CD8-positive, alpha-beta memory T cell (primary cell): Measurements from ENCODE around the gene RSKR. TPM values are rescaled to one million over a fixed set of nuclear protein-coding genes. Genes with fewer than 3 reads are reported as not detected.
A peak's percentile ranks its signal among the peaks of the same experiment; 100 is the strongest.
"Not testable (repeated sequence)": the region's sequence is repeated elsewhere in the genome, so short reads cannot be mapped to it uniquely, and the experiment has no call there.

Experiments used
- CTCF ChIA-PET: fragments of 350-600 bp; sonication (Branson Sonifier 250); formaldehyde crosslinking; loops from one replicate; lab custom pipeline; 2021; ENCODE audit warnings: antibody characterized with exemption; lab: Charles Lee
- POLR2A ChIA-PET: fragments of 350-600 bp; sonication (Branson Sonifier 250); formaldehyde crosslinking; loops from one replicate; lab custom pipeline; 2021; ENCODE audit warnings: antibody characterized with exemption; lab: Charles Lee
- DNase-seq, 5 donors: peaks; one replicate each; pipeline versions ENCODE4 v3.0.0 to v3.0.0-alpha.2; 2020 to 2022; ENCODE audit warnings: mixed read lengths in 1 of 5
- H3K27ac ChIP-seq: one replicate; pipeline ENCODE4 v1.7.0; 2013; ENCODE audit warnings: low read depth, mild to moderate bottlenecking, low read length, moderate library complexity
- H3K27me3 ChIP-seq: 2 replicates; pipeline ENCODE4 v1.7.0; 2013; ENCODE audit warnings: low read length, mild to moderate bottlenecking; ENCODE audit not compliant: insufficient read depth, poor library complexity, severe bottlenecking
- H3K36me3 ChIP-seq: 2 replicates; pipeline ENCODE4 v1.7.0; 2013; ENCODE audit warnings: mild to moderate bottlenecking, low read length, moderate library complexity; ENCODE audit not compliant: insufficient read depth
- H3K4me1 ChIP-seq: 2 replicates; pipeline ENCODE4 v1.7.0; 2013; ENCODE audit warnings: mild to moderate bottlenecking, low read length, moderate library complexity; ENCODE audit not compliant: insufficient read depth
- H3K4me3 ChIP-seq: 2 replicates; pipeline ENCODE4 v1.7.0; 2013; ENCODE audit warnings: mild to moderate bottlenecking, low read length
- H3K9me3 ChIP-seq: 2 replicates; pipeline ENCODE4 v1.7.0; 2013; ENCODE audit warnings: mild to moderate bottlenecking, low read length
- H3K27ac Mint-ChIP-seq, 8 donors: one replicate each; pipeline ENCODE4 v1.8.0; 2020 to 2021; ENCODE audit warnings: mixed read lengths in 8 of 8, mild to moderate bottlenecking in 6 of 8, inconsistent platforms in 3 of 8, moderate library complexity in 3 of 8
- H3K27me3 Mint-ChIP-seq, 2 donors: one replicate each; pipeline ENCODE4 v1.8.0; 2020 to 2021; ENCODE audit warnings: mixed read lengths in 2 of 2, mild to moderate bottlenecking in 1 of 2, moderate library complexity in 1 of 2
- H3K36me3 Mint-ChIP-seq, 3 donors: one replicate each; pipeline ENCODE4 v1.8.0; 2020 to 2021; ENCODE audit warnings: mixed read lengths in 3 of 3, inconsistent platforms in 1 of 3, mild to moderate bottlenecking in 1 of 3
- H3K4me1 Mint-ChIP-seq, 3 donors: one replicate each; pipeline ENCODE4 v1.8.0; 2020 to 2021; ENCODE audit warnings: mixed read lengths in 3 of 3, inconsistent platforms in 1 of 3, mild to moderate bottlenecking in 1 of 3
- H3K4me3 Mint-ChIP-seq, 7 donors: one replicate each; pipeline ENCODE4 v1.8.0; 2020 to 2021; ENCODE audit warnings: mixed read lengths in 7 of 7, mild to moderate bottlenecking in 6 of 7, moderate library complexity in 4 of 7, inconsistent platforms in 2 of 7
- H3K9me3 Mint-ChIP-seq, 5 donors: one replicate each; pipeline ENCODE4 v1.8.0; 2020 to 2022; ENCODE audit warnings: mixed read lengths in 5 of 5, mild to moderate bottlenecking in 3 of 5, moderate library complexity in 2 of 5, inconsistent platforms in 1 of 5
- polyA plus RNA-seq: library from polyadenylated mRNA; unstranded; fragments of 300-500 nt; fragmentation: Illumina TruSeq; gene quantifications from one replicate; pipeline ENCODE4 v1.2.3, GENCODE V29; 2021
- total RNA-seq, 2 experiments: library from RNA; stranded (reverse); gene quantifications; one replicate each; pipeline ENCODE4 v1.2.3, GENCODE V29; 2021

RSKR gene, protein sequence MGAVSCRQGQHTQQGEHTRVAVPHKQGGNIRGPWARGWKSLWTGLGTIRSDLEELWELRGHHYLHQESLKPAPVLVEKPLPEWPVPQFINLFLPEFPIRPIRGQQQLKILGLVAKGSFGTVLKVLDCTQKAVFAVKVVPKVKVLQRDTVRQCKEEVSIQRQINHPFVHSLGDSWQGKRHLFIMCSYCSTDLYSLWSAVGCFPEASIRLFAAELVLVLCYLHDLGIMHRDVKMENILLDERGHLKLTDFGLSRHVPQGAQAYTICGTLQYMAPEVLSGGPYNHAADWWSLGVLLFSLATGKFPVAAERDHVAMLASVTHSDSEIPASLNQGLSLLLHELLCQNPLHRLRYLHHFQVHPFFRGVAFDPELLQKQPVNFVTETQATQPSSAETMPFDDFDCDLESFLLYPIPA
- total RNA-seq (10 to 100 TPM; 18.4 to 19.3 TPM), polyA plus RNA-seq (0.22 TPM)

- ChIA-PET CTCF (interaction anchor here (1.5 to 5.3 kb wide), 2 partner anchors 24 to 118 kb away, joined by 3 to 37 read pairs; no protein-coding TSS in a partner anchor), POLR2A (interaction anchor here (1.2 kb wide), 1 partner anchor 14 kb away, joined by 3 read pairs; no protein-coding TSS in a partner anchor)
- H3K4me1 Mint-ChIP-seq, result peaks cover 0 to 6% (median 0%) of the 10 kb centered on the region in 3 donors
- H3K4me1 ChIP-seq, result no peaks in the 10 kb centered on the region
- H3K27me3 Mint-ChIP-seq, result no peaks in the 10 kb centered on the region
- no peaks in the 10 kb centered on the region for H3K27me3 ChIP-seq
- no peak within 1 kb of the TSS for H3K4me3 ChIP-seq
- peaks cover 0 to 73% (median 8%) of the 10 kb centered on the region in 3 donors for H3K36me3 Mint-ChIP-seq
- peaks cover 31% of the 10 kb centered on the region for H3K36me3 ChIP-seq
- H3K27ac ChIP-seq, result no peak within 1 kb of the TSS
- H3K9me3 ChIP-seq, result no peaks in the 10 kb centered on the region
- no peak within 1 kb of the TSS for H3K4me3 Mint-ChIP-seq
- no peaks in the 10 kb centered on the region for H3K9me3 Mint-ChIP-seq
- H3K27ac Mint-ChIP-seq, result peak within 1 kb of the TSS in 6 of 8 donors; percentile 29 to 80 (median 59)
- no peak for DNase-seq
Observed at GRCh38 chr17:28613931-28614381, at the start of gene RSKR. RSKR (minus strand) TSS chr17:28614185; CDS start chr17:28614161, 24 bp downstream.

GRCh38 chr17:28663723-28664122 is 49.7 kb upstream of the RSKR start:
- Histone ChIP-seq H3K4me3 (no peak overlapping the region), H3K4me1 (peaks cover 60% of the 10 kb centered on the region), H3K27ac (no peak overlapping the region), H3K27me3 (no peaks in the 10 kb centered on the region), H3K36me3 (peaks cover 14% of the 10 kb centered on the region), H3K9me3 (no peaks in the 10 kb centered on the region)
- CTCF ChIA-PET, result interaction anchor here (4.8 kb wide), 1 partner anchor 18 kb away, joined by 38 read pairs; the partner anchor contains the start of gene BLTP2
- no peaks in the 10 kb centered on the region for H3K9me3 Mint-ChIP-seq
- POLR2A ChIA-PET, result interaction anchor here (3.1 kb wide), 1 partner anchor 19 kb away, joined by 27 read pairs; the partner anchor contains the start of gene BLTP2
- DNase-seq, result no peak
- H3K27ac Mint-ChIP-seq, result peak overlapping the region in 7 of 8 donors; percentile 99 to 100 (median 100)
- H3K36me3 Mint-ChIP-seq, result peaks cover 0 to 65% (median 15%) of the 10 kb centered on the region in 3 donors
- peaks cover 61 to 79% (median 76%) of the 10 kb centered on the region in 3 donors for H3K4me1 Mint-ChIP-seq
- peak overlapping the region; percentile 77 to 100 (median 100) for H3K4me3 Mint-ChIP-seq
- no peaks in the 10 kb centered on the region for H3K27me3 Mint-ChIP-seq

DNA sequence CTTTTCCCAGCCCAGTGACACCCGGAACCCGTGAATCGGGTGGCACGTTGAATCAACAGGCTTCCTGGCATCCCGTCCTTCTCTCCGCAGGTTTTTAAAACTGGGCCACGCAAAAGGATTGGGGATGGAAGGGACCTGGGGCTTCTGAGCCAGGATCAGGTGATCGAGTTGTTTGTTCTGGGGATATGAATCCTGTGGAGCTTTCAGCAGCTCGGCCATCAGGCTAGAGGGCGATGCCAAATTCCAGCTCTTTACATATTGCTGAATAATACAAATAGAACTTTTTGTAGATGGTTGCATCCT is 48.5 kb upstream of the RSKR start:
- no peaks in the 10 kb centered on the region for H3K27me3 Mint-ChIP-seq
- H3K4me1 Mint-ChIP-seq, result peaks cover 51 to 72% (median 63%) of the 10 kb centered on the region in 3 donors
- DNase-seq, result no peak
- peak overlapping the region; percentile 97 for H3K4me3 ChIP-seq
- ChIA-PET POLR2A (interaction anchor here (0.5 to 3.1 kb wide), 7 partner anchors 16 to 230 kb away, joined by 3 to 27 read pairs (median 6); partner anchors contain the start of genes BLTP2, PROCA1 and RPL23A), CTCF (interaction anchor here (0.9 to 4.8 kb wide), 3 partner anchors 17 to 57 kb away, joined by 3 to 38 read pairs (median 7); partner anchors contain the start of genes BLTP2 and RPL23A)
- peaks cover 5% of the 10 kb centered on the region for H3K36me3 ChIP-seq
- H3K27ac Mint-ChIP-seq, result peak overlapping the region; percentile 99 to 100 (median 100)
- H3K9me3 Mint-ChIP-seq, result no peaks in the 10 kb centered on the region
- H3K27me3 ChIP-seq, result no peaks in the 10 kb centered on the region
- peaks cover 0 to 64% (median 13%) of the 10 kb centered on the region in 3 donors for H3K36me3 Mint-ChIP-seq
- H3K4me3 Mint-ChIP-seq, result peak overlapping the region; percentile 99 to 100 (median 100)
- no peaks in the 10 kb centered on the region for H3K9me3 ChIP-seq
- peaks cover 50% of the 10 kb centered on the region for H3K4me1 ChIP-seq
- peak overlapping the region; percentile 98 for H3K27ac ChIP-seq

DNA sequence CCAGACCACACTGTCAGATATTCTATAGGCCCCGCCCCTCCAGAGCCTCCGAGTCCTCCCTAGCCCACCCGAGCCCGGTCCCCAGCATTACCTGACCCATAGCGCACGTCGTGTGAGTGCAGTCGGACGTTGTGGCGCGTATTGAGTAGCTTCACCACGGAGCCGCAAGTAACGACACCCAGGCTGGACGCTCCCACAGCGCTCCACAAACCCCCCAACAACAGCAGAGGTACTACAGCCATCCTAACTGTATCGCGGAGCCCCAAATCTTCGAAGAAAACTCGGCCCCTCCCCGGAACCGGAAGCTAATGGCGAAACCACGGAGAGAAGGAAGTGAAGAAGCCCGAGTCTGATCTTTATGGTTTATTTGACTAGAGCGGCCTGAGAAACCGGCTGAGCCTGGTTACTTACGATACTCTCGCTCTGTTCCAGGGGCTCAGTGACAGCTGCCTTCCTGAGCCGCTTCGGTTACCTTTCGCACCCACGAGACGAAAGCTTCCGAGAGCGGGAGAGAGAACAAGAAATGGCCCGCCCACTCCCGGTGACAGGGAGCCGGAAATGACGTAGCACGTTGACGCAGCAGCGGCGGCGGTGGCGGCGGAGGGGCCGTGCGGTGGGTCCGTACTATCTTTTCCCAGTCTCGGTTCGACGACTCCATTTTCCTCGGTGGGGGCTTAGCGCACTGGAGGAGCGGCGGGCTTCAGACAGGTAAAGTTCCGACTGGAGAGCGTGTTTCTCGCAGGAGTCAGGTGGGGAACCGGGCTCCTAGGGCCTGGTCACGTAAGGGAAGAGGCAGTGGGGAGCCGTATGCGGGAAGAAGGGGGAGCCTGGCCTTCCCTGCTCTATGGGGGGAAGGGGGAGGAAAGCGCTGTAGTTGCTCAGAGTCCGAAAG is 47.9 kb upstream of the RSKR start, which contains the start of the genes SDF2 and SUPT6H:
SDF2 (minus strand) TSS at position 272 of the 892 bp plus-strand sequence; CDS start at position 242, 30 bp downstream.
SUPT6H (plus strand) TSS at position 571 of the 892 bp plus-strand sequence. CDS start 11,197 bp downstream, outside the sequence.
- H3K9me3 ChIP-seq, result no peaks in the 10 kb centered on the region
- H3K27me3 Mint-ChIP-seq, result no peaks in the 10 kb centered on the region

GRCh38 chr17:28659497-28659881 is 45.5 kb upstream of the RSKR start:
- CTCF ChIA-PET, DNase-seq, POLR2A ChIA-PET, H3K27me3 ChIP-seq, H3K9me3 ChIP-seq, H3K9me3 Mint-ChIP-seq, H3K4me3 ChIP-seq, H3K27me3 Mint-ChIP-seq, H3K36me3 ChIP-seq, H3K27ac ChIP-seq: not testable (repeated sequence)
- Mint-ChIP-seq H3K27ac (peak overlapping the region in 2 of 8 donors; percentile 17 to 58), H3K4me1 (peaks cover 40 to 64% (median 53%) of the 10 kb centered on the region in 3 donors), H3K4me3 (peak overlapping the region in 5 of 7 donors; percentile 32 to 100 (median 100)), H3K36me3 (peaks cover 0 to 62% (median 7%) of the 10 kb centered on the region in 3 donors)
- peaks cover 34% of the 10 kb centered on the region for H3K4me1 ChIP-seq

More for the DNA sequence above, 47.9 kb upstream of the RSKR start, which contains the start of the genes SDF2 and SUPT6H:
- Histone ChIP-seq H3K27ac (peak within 1 kb of the TSS; percentile 98), H3K4me1 (peaks cover 49% of the 10 kb centered on the region), H3K27me3 (no peaks in the 10 kb centered on the region), H3K4me3 (peak within 1 kb of the TSS; percentile 97), H3K36me3 (peaks cover 5% of the 10 kb centered on the region)
- DNase-seq, result peak; percentile 90 to 97 (median 94)
- Mint-ChIP-seq H3K4me1 (peaks cover 50 to 70% (median 62%) of the 10 kb centered on the region in 3 donors), H3K4me3 (peak within 1 kb of the TSS; percentile 99 to 100 (median 100)), H3K27ac (peak within 1 kb of the TSS; percentile 99 to 100 (median 100)), H3K9me3 (no peaks in the 10 kb centered on the region), H3K36me3 (peaks cover 0 to 65% (median 12%) of the 10 kb centered on the region in 3 donors)
- ChIA-PET POLR2A (interaction anchor here (0.5 to 3.1 kb wide), 8 partner anchors 10 to 231 kb away, joined by 3 to 27 read pairs (median 6); partner anchors contain the start of genes BLTP2, PROCA1 and RPL23A), CTCF (interaction anchor here (0.7 to 4.8 kb wide), 8 partner anchors 12 to 87 kb away, joined by 3 to 38 read pairs (median 4); partner anchors contain the start of genes BLTP2, RPL23A and TLCD1)

DNA sequence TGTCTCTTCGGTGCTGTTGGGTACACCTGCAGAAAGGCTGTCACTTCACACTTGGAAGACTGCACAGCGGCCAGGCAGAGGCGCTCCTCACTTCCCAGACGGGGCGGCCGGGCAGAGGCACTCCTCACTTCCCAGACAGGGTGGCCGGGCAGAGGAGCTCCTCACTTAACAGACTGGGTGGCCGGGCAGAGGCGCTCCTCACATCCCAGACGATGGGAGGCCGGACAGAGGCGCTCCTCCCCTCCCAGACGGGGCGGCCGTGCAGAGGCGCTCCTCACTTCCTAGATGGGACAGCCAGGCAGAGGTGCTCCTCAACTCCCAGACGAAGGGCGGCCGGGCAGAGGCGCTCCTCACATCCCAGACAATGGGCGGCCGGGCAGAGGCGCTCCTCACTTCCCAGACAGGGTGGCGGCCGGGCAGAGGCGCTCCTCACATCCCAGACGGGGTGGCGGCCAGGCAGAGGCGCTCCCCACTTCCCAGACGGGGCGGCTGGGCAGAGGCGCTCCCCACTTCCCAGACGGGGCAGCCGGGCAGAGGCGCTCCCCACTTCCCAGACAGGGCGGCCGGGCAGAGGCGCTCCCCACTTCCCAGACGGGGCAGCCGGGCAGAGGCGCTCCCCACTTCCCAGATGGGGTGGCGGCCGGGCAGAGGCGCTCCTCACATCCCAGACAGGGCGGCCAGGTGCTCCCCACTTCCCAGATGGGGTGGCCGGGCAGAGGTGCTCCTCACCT is 44.9 kb upstream of the RSKR start:
- H3K27me3 Mint-ChIP-seq, H3K36me3 ChIP-seq, H3K27ac ChIP-seq, CTCF ChIA-PET, H3K9me3 ChIP-seq, DNase-seq, H3K27me3 ChIP-seq, POLR2A ChIA-PET, H3K9me3 Mint-ChIP-seq, H3K4me3 ChIP-seq: not testable (repeated sequence)
- Mint-ChIP-seq H3K4me3 (peak overlapping the region in 1 of 7 donors; percentile 51), H3K36me3 (peaks cover 0 to 64% (median 4%) of the 10 kb centered on the region in 3 donors), H3K27ac (peak overlapping the region in 1 of 8 donors; percentile 39), H3K4me1 (peaks cover 35 to 62% (median 48%) of the 10 kb centered on the region in 3 donors)
- peaks cover 29% of the 10 kb centered on the region for H3K4me1 ChIP-seq
